ENCODE data around the gene SYNE4. TPM values are rescaled to one million over a fixed set of nuclear protein-coding genes. Genes with fewer than 3 reads are reported as not detected.
"Not testable (repeated sequence)": the region's sequence is repeated elsewhere in the genome, so short reads cannot be mapped to it uniquely, and the experiment has no call there.

The SYNE4 gene
- total RNA-seq, 4 donors from 2014 or later, result 0.42 to 3.0 (median 1.8) TPM

GRCh38 chr19:36041831-36042230, 33.2 kb upstream of the SYNE4 start:
- no peak for TF ChIP-seq CTCF (IDR thresholded peaks at IDR 0.05)
- no peak for TF ChIP-seq POLR2A (IDR thresholded peaks at IDR 0.05)
- no peak for TF ChIP-seq POLR2AphosphoS5 (IDR thresholded peaks at IDR 0.05)
- no peak for TF ChIP-seq EP300 (IDR thresholded peaks at IDR 0.05)
- no peak for DNase-seq (ENCODE audit: low spot score in 2 of 2)
- Histone ChIP-seq H3K36me3 (peaks cover 16% of the 10 kb centered on the region), H3K27ac (no peak overlapping the region), H3K4me3 (no peak overlapping the region), H3K9me3 (no peaks in the 10 kb centered on the region), H3K4me1 (no peaks in the 10 kb centered on the region), H3K27me3 (no peaks in the 10 kb centered on the region)
- WGBS, result 18% methylated on average over 3 of the region's 3 CpGs

- H3K36me3 ChIP-seq, result peaks cover 16% of the 10 kb centered on the region
- H3K27me3 ChIP-seq; DNase-seq (ENCODE audit: low spot score in 2 of 2); H3K4me1 ChIP-seq; H3K9me3 ChIP-seq; H3K27ac ChIP-seq; H3K4me3 ChIP-seq: not testable (repeated sequence)
- 92% methylated on average over 6 of the region's 6 CpGs for WGBS
Measured at GRCh38 chr19:36041092-36041491, 32.5 kb upstream of the SYNE4 start.

GRCh38 chr19:36040495-36040894, 31.9 kb upstream of the SYNE4 start:
- Histone ChIP-seq H3K36me3 (peaks cover 19% of the 10 kb centered on the region), H3K27ac (no peak overlapping the region), H3K4me1 (no peaks in the 10 kb centered on the region), H3K9me3 (no peaks in the 10 kb centered on the region), H3K4me3 (no peak overlapping the region), H3K27me3 (no peaks in the 10 kb centered on the region)
- TF ChIP-seq POLR2A (IDR thresholded peaks at IDR 0.05), result no peak
- TF ChIP-seq EP300 (IDR thresholded peaks at IDR 0.05), result no peak
- no peak for TF ChIP-seq CTCF (IDR thresholded peaks at IDR 0.05)
- no peak for TF ChIP-seq POLR2AphosphoS5 (IDR thresholded peaks at IDR 0.05)
- WGBS, result 85% methylated on average over 6 of the region's 6 CpGs
- no peak for DNase-seq (ENCODE audit: low spot score in 2 of 2)

- H3K27ac ChIP-seq, result no peak within 1 kb of the TSS
- peak within 1 kb of the TSS; percentile 48 for H3K4me3 ChIP-seq
- peaks cover 12% of the 10 kb centered on the region for H3K4me1 ChIP-seq
- H3K27me3 ChIP-seq, result no peaks in the 10 kb centered on the region
- DNase-seq (ENCODE audit: low spot score in 2 of 2), result peak in 1 of 2 donors; percentile 78
- WGBS, result 7% methylated on average over 39 of the region's 51 CpGs
- no peaks in the 10 kb centered on the region for H3K9me3 ChIP-seq
- peaks cover 12% of the 10 kb centered on the region for H3K36me3 ChIP-seq
- TF ChIP-seq POLR2A (IDR thresholded peaks at IDR 0.05), result no peak
- no peak for TF ChIP-seq CTCF (IDR thresholded peaks at IDR 0.05)
- no peak for TF ChIP-seq EP300 (IDR thresholded peaks at IDR 0.05)
- TF ChIP-seq POLR2AphosphoS5 (IDR thresholded peaks at IDR 0.05), result no peak
Measured at GRCh38 chr19:36032251-36033104, 23.9 kb upstream of the SYNE4 start, which contains the start of gene CLIP3. Gene CLIP3, minus strand, starts transcription at chr19:36032873. Its CDS starts 516 bp downstream, at chr19:36032357.

DNA sequence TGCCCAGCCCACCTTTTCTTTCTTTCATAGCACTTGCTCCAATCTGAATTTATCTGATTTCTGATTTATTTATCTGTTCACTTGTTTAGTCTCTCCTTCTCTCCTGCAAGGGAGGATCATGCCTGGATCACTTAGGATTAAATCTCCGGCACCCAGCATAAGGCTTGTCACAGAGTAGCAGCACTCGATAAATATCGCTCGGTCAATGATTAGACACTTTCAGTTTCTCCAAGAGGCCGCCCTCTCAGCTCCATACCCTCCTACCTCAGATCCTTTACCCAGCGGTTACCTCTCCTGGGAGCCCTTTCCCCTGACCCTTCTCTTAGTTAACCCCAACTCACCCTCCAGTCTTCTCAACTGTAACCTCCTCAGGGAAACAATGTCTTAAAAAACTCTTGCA, 22.7 kb upstream of the SYNE4 start:
- 93% methylated on average over 6 of the region's 6 CpGs for WGBS
- H3K9me3 ChIP-seq, result no peaks in the 10 kb centered on the region
- peaks cover 12% of the 10 kb centered on the region for H3K36me3 ChIP-seq
- no peak overlapping the region for H3K4me3 ChIP-seq
- TF ChIP-seq POLR2AphosphoS5 (IDR thresholded peaks at IDR 0.05) (no peak), POLR2A (IDR thresholded peaks at IDR 0.05) (no peak), EP300 (IDR thresholded peaks at IDR 0.05) (no peak), CTCF (IDR thresholded peaks at IDR 0.05) (no peak)
- DNase-seq (ENCODE audit: low spot score in 2 of 2), result no peak
- H3K27me3 ChIP-seq, result no peaks in the 10 kb centered on the region
- no peak overlapping the region for H3K27ac ChIP-seq
- H3K4me1 ChIP-seq, result peaks cover 12% of the 10 kb centered on the region

Measured in suprapubic skin (tissue), 4 donors.